DMS153 treated with DMSO at 0.1 percent for 48 hours (cell line): ENCODE results near the gene TBCK.

Source experiments
- DNase-seq: peaks from one replicate; lab custom pipeline; 2025; ENCODE audit not compliant: unreplicated experiment; lab: John Stamatoyannopoulos, UW

TBCK gene

DNA sequence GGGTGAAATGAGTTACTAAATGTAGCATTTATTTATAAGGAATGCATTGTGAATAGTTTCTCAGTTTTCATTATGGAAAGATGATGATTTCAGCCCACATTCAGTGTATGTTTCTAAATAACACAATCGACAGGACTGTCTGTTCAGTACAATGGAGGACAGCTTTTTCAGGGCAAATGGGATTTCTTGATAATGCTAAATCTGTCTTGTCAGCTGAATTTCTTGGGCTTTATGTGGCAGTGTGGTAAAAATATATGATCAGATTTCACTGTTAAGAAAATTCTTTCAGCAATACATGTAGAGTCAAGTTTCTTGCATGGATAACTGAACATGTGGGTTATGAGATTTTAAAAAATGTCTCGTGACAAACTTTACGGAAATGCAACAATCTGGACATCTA lies 269.9 kb downstream of the TBCK start:
- DNase-seq = no peak

DNA sequence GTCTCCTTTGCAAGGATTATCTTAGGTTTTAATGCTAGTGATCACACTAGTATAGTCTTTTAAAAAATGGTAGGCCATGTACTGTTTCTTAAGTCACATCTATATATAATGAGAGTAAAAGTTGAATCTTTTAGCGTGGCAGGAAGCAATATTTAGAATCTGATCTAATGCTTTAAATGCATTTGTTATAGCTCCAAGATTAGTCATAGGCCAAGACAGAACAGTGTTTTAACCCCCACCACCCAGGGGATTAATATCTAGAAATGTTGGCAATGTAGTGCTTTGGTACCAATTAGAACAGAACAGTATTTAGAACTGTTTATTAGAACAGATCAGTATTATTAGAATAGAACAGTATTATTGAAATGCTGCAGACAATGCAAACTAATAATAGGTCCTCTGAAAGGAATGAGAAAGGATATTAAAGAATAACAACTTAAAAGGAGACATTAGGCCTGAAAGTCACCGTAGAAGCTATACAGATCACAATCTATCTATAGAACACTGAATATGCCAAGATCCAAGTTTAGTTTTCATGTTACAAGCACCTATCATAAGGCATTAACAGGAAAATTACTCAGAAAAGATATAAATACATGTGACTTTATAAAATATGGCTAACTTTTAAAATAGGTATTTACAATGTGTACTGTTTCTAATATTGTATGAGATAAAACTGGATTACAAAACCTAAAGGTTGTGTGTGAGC lies 274.6 kb downstream of the TBCK start:
- no peak for DNase-seq

DNA sequence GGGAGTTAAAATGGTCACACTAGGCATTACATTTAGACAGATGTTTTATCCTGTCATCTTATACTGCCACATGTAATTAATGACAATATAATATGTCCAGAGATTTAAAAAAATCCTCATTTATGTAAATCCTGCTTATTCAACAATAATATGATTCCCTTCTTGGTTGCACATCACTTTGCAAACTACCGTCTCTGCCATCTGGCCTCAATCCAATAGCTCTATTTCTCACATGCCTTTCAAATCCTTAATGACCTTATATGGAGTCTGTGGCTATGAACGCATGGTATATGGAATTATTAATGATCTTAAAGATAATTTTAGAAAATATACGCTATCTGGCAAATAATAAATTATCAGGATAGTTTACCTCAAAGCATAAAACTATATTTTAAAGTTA lies 276.2 kb downstream of the TBCK start:
- no peak for DNase-seq

DNA sequence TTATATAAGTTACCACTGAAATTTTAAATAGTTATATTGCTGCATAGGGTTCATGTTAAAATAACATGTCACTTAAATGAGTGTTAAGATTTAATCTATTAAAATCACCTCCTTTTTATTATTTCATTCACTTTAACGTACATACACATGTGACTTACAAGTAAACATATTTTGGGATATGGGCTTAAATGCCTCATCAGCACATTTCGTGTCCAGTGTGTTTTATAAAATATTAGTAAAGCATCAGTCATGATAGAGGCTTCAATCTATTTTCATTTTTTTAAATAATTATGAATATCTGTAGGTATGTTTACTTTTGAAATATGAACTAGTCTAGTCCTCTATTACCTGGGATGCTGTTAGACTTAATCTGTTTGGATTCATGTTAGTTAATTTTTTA lies 277.1 kb downstream of the TBCK start:
- no peak for DNase-seq

DNA sequence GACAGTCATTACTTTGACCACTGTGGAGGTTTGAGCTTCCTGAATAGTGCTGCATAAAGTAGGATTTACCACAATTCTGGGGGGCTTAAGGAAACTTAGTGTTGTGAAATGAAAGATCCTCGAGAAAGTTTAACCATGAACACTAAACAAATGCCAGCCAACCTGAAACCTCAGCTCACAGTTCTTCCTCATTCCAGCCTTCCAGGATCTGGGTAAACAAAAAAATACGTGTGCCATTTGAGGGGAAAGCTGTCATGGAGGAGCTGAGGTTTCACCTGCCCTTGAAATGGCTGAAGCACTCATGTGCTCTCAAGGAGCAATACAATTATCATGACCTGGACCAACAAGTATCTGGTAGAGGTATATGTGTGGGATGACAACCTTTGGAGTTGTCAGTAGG lies 278.0 kb downstream of the TBCK start:
- DNase-seq = no peak

DNA sequence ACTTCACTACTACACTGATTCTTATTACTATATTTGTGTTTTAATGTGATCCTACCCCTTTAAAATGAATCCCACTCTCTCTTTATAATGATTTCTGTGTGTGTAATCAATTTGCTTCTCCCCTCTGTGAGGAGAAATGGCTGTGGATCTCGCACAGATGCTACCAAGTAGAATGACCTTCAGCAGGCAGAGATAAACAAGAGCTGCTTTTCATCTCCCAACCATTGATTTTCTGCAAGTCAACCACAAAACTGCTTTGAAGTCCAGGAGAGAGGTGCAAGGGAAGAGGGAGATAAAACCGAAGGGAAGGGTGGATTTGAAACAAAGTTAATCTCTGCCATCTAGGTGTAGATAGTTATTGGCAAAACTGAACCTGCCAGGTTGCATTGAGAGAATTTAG lies 279.2 kb downstream of the TBCK start:
- DNase-seq = no peak

DNA sequence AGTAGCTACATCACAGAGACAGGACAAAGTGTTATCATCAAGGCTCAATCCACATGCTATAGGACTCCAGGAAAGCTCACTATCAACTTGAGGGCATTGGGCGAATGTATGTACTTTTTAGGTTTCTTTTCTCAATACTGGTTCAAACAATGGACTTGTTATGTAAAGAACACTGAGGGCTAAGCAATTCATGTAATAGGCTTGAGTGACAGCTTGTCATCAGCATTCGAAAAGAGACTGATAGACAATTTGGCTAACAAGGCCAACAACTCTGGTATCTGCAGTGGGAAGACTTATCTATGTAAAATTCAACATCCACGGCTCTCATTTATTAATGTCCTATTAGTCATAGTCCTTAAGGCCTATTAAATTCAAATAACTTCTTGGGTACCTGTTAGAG lies 279.7 kb downstream of the TBCK start:
- no peak for DNase-seq

DNA sequence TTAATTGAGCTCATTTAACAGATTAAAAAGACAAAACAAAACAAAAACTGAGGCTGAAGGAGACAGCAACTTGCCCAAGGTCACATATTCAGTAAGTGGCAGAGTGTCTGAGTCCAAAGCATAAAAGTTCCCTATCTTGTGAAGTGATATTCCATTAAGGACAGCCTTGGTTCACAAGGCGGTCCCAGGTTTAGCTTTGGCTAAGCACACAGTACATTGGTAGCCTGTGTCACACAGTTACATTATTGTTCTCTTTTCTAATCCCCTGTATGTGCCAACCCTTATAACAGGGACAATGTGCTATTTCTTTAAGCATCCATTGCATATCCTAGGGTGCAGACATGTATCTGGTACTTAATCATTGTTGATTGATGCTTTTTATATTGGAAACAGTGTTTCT lies 280.8 kb downstream of the TBCK start:
- DNase-seq = no peak

DNA sequence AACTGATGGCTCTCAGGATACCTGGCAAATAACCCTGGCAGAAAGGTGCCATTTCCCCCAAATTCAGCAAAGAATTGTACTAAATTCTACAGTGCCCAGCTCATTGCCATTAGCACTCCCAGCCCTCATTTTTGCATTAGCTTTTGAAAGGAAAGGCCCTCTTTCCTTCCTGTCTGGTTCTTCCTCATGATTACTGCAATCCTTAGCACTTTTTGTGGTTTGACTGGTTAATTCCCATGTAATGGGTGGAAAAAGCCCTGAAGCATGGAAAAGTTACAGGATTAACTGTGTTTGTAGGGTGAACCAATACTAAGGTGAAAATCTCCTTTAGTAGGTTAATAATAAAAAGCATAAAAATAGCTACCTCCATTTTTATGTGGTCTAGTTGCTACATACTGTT lies 281.3 kb downstream of the TBCK start:
- no peak for DNase-seq

DNA sequence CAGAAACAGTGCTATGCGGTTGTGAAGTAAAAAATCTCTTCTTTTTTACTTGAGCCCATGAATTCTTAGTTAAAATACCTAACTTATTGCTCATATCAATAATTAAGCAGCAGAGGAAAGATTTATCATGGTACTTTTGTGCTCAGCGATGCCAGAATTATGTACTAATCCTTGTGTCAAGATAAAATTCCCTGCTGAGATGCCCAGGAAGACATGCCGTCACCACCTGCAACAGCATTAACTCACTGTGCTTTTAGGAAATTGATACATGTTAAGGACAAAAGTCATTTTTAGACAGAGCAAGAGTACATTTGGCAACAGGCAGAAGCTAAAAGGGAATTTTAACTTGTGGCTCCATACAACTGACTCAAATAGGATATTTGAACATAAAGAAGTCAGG lies 281.8 kb downstream of the TBCK start:
- DNase-seq = no peak

DNA sequence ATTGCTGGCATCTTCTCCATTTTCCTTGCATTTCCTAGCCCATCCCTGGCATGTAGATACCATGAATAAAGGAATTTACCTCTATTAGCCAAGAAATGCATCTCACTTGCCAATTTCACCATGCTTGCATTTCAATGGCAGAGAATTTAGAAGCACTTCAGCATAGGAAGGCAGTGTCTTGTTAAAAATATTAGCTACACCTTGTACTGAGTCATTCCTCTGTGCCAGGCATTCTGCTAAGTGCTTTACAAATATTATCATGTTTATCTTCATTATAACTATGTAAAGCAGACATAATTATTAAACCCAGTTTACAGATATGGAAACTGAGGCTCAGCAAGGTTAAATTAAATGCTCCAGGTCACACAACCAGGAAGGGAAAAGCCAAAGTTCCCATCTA lies 282.5 kb downstream of the TBCK start:
- DNase-seq = no peak

DNA sequence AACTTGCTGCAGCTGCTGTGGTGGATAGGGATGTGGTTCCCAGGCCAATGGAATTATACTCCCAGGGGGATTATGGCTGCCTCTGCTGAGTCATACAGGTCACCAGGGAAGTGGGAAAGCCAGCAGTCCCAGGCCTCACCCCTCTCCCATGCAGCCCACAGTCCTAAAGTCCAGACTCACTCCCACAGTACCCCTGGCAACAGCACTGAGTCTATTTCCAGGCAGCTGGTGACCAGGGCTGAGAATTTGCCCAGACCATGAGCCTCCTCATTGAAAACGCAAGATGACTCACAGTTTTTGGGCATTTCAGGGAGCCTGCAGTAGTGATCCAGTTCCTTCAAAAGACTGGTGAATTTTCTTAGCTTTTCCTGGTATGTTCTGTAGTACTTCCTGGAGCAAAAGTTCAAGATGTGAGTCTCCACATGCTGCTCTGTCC lies 283.1 kb downstream of the TBCK start:
- DNase-seq = no peak

DNA sequence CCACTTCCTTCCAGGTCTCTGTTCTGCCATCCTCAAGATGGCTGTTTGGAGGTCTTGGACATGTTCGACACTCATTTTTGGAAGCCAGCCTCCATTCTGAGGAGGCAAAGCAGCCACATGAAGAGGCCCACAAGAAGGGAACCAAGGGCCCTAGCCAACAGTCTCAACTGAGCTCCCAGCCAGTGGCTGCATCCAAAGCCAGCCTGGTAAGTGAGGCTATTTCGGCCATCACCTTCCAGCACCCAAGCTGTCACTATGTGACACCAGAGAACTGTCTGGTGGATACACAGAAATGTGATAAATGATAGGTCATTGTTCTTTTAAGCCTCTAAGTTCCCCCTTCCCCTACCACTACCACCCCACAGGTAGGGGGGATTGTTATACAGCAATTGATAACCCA lies 293.6 kb downstream of the TBCK start:
- DNase-seq = no peak

DNA sequence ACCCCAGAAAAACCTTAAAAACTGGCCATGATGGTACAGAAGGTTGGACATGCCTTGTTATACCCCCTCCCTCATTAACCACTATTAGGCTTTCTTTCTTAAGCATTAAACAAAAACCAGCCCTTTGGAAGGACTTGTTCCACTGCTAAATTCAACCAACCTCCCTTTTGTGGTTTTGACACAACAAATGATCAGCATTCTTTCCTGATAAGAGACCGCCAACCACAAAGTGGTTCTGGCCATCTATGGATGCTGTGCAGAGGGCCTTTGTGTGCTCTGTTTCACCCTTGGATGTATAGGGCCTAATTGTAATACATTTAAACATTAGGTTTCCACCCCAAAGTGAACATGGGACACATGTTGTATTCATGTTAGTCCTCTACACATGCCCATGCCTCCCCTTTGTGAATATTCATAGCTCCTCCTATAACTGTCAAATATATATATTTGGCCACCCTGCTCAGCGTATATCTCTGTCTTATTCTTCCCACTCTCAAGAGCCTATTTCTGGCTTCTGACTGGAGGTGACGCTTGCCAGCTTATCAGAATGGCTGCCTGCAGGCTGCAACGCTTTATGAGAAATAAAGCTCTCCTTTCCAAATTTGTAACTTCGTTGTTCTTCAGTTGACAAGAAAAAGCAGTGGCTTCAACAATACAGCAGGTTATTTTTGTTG lies 294.1 kb downstream of the TBCK start:
- DNase-seq = no peak

DNA sequence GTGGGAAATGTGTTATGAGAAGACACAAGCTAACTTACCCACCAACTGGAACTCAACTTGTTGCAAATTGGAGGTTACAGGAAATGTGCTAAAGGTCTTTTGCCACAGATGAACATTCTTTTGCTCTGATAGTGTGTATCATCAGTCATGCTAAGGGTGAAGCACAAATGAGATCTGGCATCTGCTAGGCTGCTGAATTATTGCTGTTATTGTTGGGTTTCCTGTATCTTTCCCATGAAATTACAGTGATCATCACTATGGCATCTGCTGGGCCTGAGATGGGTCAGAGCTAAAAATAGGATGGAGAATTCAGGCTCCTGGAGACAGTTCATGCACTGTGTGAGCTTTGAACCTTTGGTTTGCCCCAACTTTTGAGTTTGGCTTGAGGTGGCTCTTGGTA lies 296.2 kb downstream of the TBCK start:
- no peak for DNase-seq

DNA sequence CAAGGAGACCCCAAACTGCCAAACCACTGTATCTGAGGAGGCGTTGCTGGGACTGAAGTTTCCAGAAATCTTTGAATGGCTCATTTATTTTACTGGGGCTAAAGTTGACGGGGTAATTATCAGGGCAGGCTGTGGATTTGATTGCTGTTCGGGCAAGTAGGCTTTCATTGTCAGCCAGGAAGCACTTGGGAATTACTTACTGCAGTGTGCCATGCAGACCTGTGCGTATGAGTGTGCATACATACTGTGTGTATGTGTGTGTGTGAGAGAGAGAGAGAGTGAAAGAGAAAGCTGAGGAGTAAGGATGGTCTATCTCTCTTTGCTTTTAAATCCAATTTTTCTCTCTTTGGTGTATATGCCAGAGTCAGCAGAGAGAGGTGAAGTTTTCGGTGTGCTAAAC lies 298.0 kb downstream of the TBCK start:
- no peak for DNase-seq

DNA sequence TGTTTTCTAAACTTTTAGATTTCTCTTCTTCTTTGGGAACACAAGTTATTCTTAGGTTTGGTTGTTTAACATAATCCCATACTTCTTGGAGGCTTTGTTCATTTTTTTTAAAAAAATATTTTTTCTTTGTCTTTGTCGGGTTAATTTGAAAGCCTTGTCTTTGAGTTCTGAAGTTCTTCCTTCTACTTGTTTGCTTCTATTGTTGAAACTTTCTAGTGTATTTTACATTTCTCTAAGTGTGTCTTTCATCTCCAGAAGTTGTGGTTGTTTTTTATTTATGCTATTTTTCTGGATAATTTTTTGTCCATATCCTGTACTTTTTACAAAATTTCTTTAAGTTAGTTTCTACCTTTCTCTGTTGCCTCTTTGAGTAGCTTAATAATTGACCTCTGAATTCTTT lies 304.6 kb downstream of the TBCK start:
- DNase-seq = no peak

DNA sequence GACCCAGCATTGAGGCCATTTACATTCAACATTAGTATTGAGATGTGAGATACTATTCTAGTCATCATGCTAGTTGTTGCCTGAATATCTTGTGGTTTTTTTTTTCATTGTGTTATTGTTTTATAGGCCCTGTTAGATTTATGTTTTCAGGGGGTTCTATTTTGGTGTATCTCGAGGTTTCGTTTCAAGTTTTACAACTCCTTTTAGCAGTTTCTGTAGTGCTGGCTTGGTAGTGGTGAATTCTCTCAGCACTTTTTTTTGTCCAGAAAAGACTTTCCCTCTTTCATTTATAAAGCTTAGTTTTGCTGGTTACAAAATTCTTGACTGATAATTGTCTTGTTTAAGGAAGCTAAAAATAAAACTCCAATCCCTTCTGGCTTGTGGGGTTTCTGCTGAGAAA lies 305.2 kb downstream of the TBCK start:
- no peak for DNase-seq

DNA sequence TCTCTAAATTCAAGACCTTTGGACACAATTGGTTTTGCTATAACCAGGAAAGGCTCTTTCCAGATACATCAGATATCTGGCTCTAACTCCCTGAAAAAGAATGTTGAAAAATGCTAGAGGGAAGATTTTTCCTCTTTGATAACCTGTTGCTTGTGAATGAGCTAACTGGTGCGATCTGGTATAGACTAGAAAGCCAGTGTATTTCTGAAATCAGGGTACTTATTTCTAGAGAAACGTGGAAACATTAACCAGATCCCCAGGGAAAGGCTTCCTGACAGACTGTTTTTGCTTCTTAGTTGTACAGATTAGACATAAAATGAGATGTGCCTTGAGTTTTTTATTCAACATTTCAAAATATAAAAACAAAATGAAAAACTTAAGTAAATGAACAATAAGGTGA lies 313.0 kb downstream of the TBCK start:
- no peak for DNase-seq

DNA sequence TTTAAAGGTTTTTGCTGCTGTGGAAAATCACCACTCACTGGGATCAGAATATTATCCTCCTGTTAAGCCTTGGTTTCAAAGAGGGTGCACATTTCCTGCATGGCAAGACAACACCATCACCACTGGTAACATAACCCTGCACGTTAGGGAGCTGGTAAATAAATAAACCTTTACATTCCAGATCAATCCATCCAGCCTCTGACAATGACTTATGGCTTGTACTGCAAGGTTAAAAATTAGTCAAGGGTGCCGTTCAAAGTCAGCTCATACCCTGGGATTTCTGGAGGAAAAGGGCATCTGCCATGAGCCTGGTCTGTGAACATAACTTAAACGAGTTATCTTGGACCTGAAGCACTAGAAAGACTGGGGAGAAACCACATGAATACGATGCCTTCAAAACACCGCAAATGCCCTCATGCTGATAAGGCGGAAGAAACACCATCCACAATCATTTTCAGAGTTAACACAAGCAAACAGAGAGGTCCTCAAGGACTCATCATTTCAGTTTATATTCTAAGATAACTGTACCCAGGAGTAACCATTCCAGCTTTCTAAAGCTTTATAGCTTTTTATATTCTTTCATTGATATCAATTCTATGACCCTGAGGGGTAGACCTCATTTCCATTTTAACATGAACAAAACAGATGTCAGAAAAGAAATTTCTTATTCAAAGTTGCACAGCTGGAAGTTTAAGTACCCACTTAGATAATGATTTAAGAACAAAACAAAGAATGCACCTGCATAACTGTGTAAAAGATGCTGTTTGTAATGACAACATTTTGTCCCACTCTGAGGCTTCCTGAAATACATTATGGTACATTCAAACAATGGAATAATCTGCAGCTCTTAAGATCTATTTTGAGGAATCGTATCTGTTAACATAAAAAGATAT lies 317.6 kb downstream of the TBCK start:
- DNase-seq = no peak

DNA sequence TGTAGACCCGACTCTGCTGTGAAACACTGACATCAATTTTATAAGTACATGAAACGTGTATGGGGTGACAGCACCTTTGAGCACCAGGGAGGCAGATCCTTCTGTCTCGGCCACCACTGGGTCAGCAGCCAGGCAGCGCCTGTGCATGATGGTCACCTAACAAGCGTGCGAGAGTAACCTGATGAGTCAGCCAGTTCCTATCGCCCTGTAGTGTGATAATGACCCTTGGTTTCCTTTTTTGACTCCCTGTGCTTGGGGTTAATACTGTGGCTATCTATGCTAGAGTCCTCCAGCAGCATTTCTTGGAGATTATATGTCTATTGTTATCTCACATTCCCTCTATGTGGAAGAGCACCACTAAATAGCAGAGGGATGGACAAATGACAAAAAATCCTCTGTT lies 319.2 kb downstream of the TBCK start:
- DNase-seq = no peak
